Activated CD8-positive, alpha-beta memory T cell treated with anti-CD3 and anti-CD28 coated beads, Interleukin-2, amount 50 U/mL, for 1 hour (primary cell): ENCODE measurements around the gene DUOX2.
A peak's percentile ranks its signal among the peaks of the same experiment; 100 is the strongest.

Source experiments
- DNase-seq: peaks from one replicate; pipeline ENCODE4 v3.0.0-alpha.2; 2020; ENCODE audit errors: extremely low read depth

Gene DUOX2

DNA sequence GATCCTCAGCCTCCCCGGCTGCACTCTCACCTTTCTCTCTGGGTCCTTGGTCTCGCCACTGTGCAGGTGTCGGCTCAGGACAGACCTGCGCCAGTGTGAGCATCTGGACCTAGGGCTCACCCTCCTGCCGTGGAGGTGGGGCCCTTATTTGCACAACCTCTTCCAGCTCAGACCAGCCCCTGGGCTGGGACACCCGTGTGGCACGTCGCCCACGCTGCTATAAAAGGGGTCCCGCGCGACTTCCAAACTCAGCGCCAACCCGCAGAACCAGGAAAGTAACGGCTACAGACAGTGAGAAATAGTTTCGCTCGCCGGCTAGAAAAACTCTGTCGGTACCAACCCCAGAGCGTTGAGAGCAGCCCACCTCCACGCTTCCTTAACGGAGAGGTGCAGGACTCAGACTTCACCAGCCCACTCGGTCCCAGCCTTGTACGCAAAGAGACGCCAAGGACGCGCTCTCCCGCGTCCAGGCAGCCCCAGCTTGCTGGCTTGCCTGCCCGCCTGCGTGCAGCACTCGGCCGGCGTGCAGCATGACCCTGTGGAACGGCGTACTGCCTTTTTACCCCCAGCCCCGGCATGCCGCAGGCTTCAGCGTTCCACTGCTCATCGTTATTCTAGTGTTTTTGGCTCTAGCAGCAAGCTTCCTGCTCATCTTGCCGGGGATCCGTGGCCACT lies at the start of gene DUOX2, which contains the start of gene DUOXA2:
TSS of gene DUOX2 (minus strand) at position 97 of the 675 bp plus-strand sequence. CDS start 761 bp downstream, outside the sequence.
TSS of gene DUOXA2 (plus strand) at position 251 of the 675 bp plus-strand sequence. CDS start at position 531, 280 bp downstream.
- no peak for DNase-seq

DNA sequence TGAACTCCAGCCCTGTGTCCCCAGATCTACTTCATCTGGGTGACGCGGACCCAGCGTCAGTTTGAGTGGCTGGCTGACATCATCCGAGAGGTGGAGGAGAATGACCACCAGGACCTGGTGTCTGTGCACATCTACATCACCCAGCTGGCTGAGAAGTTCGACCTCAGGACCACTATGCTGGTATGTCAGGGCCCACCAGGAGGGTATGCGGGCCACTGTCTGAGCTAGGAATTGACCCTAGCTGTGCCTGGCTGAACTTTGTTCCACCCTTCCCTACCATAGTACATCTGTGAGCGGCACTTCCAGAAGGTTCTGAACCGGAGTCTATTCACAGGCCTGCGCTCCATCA lies 49.5 kb upstream of the DUOX2 start:
- DNase-seq = no peak

DNA sequence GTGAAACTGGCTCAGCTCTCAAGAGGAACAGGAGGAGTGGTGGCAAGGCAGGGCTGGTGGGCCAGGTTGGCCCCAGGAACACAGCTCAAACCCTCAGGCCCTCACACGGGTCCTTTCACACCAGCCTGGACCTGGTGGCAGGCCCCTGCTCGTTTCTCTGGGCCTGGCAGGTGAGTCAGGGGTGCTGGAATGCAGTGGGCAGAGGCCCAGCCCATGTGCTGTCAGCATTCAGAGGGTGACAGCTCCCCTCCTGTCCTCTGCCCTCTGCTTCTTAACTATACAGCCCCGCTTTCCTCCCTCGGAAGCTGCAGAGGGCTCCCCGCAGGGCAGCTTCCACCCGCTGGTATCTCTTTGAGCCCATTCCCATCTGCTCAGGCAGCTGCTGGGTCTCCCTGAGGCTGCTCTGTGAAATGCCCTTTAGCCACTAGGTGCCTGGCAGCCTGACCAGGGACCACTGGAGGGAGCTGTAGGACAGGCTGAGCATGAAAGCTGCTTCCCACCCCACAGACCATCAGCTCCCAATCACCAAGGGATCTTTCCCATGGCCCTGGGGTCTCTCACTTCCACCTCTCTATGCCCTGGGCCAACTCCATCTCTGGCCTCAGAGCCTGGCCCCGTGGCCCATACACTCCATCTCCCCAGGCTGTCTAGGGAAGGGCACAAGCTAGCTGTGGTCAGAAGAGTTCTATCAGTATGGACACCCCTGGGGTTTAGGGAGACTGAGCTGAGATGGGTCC lies 49.0 kb upstream of the DUOX2 start:
- peak; percentile 13 for DNase-seq

DNA sequence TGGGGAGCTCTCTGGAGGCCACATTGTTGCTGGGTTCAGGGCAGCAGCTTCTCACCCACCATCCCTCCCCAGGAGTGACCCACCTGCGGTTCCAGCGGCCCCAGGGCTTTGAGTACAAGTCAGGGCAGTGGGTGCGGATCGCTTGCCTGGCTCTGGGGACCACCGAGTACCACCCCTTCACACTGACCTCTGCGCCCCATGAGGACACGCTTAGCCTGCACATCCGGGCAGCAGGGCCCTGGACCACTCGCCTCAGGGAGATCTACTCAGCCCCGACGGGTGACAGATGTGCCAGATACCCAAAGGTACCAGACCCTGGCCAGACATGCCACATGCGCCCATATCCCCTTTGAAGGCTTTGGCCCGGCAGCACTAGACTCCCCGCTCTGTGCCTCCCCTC lies 47.7 kb upstream of the DUOX2 start:
- DNase-seq = no peak

DNA sequence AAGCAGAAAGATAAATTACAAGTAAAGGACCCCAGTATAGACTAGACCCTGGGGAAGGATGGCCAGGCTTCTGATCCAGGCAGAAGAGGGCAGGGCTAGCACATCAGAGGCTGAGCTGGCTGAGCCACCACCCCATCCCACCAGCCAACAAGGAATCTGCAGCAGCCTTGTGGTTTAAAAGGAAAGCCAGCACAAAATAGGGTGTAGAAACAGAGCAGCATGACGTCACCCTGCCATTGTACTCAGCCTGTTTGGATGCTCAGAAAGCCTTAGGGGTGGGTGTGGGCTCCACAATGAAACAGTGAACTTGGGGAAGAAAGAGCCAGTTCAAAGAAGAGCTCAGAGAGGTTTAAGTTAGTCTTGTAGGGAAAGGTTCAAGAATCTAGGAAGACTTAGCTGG lies 44.0 kb upstream of the DUOX2 start:
- no peak for DNase-seq

DNA sequence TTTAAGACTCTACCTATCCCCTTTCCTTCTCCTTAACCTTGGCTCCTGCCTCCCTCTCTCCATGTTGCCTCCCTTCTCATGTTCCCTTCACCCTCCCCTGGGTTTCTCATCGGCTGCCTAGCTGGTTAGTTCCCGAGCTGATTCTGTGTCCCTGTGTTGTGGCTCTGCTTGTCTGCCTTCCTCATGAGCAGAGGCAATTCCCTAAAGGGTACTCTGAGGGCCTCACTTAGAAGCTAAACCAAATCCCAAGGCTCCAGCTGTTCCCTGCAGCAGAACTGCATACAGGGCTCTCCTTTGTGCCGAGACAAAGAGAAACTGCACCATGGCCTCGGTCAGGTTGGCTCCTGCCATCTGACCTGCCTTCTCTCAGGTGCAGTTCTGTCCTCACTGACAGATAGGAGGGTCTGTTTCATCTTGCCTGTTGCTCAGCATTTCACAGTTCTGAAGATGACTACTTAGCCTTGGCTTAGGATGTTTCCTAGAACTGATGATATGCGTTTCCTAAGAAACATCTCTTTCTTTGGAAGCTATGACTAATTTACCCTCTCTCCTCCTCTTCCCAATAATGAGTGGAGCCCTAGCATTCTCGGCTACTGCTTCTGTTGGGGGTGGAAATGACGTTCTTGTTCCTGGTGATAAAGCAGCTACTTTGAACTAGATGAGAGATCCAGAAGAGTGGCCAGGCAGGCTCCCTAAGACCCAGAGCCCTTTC lies 42.9 kb upstream of the DUOX2 start:
- DNase-seq = no peak

DNA sequence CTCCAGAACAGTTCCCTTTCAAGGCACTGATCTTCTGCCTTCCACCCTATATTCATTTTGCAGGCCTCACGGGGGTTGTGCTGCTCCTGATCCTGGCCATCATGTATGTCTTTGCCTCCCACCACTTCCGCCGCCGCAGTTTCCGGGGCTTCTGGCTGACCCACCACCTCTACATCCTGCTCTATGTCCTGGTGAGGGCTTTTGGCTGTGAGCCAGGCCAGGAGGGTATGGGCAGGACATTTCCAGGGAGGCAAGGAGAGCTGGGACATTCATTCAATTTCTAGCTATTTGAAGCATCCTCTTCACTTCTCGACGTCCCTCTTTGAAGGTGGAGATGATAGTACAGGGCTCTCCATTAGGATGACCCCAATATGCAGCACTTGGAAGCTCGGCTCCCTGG lies 41.8 kb upstream of the DUOX2 start:
- DNase-seq = no peak

DNA sequence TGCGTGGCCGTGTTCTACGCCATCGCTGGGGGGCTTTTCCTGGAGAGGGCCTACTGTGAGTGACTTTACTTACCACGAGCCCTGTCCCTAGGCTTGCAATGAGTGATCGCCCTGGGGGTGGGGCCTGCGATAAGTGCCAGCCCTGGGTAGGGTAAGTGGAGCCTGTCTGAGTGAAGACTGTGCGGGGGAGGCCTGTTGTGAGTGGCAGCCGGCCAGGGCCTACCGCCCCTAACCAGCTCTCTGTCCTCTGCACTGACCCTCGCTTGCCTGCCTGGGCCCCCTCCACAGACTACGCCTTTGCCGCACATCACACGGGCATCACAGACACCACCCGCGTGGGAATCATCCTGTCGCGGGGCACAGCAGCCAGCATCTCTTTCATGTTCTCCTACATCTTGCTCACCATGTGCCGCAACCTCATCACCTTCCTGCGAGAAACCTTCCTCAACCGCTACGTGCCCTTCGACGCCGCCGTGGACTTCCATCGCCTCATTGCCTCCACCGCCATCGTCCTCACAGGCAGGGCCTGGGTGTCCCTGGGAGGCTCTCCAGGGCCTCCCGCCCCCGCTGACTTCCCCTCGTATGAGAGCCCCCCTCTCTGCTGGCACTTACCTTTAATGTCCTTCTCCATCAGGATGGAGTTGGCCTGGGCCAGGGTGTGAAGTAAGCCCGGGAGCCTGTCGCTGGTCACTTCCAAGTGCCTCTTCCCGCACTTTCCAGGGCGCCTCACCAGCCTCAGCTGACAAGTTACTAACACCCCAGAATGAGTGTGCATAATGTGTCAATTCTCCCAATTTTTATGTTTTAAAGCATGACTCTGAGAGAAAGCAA lies 38.2 kb upstream of the DUOX2 start:
- no peak for DNase-seq

DNA sequence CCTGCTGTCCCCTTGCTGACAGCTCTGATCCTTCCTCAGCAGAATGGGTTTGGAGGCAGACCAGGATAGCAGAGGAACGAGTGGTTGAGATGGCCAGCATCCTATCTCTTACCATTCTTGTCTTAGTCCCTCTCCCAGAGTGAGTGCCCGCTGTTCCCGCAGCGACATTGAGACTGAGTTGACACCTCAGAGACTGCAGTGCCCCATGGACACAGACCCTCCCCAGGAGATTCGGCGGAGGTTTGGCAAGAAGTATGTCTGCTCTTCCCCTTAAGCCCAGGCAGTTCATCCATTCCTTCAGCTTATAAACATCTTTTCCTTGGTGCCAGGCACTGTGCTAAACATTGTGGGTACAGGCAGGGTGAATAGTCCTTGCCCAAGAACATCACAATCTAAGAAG lies 37.0 kb upstream of the DUOX2 start:
- no peak for DNase-seq

DNA sequence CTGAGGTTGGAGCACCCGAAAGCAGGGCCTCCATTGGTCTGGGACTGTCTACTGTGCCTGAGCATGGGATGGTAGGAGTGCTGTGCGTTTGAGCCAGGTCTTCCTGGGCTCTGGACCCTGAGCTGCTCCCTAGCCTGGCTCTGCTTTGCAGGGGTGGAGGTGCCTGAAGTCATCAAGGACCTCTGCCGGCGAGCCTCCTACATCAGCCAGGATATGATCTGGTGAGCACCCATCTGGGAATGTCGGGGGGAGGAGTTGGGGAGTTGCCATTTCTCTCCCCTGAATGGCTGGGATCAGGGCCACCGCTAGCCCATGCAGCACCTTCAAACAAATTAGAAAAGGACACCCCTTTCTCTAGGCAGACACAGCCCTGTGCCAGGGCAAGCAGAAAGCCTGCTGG lies 36.5 kb upstream of the DUOX2 start:
- no peak for DNase-seq

DNA sequence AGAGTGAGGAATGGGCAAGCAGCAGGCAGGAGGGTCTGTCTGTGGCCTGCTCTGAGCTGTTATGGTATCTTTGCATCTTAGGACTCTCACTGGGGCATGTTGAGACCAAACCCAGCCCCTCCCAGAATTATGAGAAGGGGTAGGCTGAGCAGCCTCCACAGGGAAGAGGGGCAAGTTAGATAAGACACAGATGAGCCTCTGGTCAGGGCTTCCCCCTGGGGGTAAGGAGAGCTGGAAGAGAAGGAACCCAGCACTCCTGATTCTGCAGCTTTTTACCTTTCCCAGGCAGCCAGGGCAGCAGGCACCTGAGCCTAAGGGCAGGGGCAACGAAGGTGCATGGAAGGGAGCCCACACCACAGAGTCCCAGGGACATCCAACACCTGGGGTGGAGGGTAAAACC lies 35.1 kb upstream of the DUOX2 start:
- DNase-seq = no peak

DNA sequence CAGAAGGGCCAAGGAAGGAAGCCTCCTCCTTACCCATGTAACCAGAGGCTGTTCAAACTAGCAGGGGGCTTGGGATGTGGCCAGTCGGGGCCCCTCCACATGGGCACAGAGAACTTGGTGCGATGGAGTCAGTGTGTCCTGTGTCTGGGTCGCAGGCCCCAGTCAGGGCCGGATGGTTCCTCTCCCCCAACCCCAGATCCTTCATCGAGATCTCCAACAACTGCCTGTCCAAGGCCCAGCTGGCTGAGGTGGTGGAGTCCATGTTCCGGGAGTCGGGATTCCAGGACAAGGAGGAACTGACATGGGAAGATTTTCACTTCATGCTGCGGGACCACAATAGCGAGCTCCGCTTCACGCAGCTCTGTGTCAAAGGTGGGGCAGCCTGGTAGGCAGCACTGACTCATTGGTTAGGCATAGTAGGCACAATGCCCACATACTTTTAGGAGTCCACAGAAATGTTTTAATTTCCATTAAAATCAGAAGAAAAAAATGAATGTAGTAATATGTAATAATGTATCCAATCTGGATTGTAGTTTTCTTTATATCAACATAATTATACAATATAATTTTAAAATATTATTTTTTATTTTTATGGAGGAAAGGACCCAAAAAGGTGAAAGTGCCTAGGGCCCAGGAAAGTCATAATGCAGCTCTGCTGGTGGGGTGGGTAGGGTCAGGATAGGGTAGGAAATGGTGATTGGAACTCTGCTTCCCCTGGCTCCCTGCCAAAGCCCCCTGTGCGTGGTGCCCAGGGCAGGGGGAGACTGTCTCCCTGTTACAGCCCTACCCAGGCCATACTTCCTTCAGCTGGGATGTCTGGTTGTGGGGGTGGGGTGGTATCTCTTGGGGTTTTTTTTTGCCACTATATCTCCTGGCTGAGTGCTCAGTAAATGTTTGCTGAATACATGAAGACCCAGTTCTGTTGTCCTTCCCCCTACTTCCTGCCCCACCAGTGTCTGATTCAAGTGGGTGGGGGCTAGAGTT lies 34.4 kb upstream of the DUOX2 start:
- no peak for DNase-seq

DNA sequence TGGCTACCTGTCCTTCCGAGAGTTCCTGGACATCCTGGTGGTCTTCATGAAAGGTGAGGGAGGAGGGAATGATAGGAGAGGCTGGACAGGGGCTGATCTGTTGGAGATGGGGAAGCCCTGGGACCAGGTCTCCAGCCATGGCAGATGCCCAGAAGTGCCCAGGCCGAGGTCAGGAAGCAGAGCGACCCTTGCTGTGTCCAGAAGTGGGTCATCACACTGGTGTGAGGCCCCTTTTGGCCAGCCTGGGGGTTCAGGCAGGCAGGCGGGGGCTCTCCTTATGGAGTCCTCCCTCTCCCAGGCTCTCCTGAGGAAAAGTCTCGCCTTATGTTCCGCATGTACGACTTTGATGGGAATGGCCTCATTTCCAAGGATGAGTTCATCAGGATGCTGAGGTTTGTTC lies 33.6 kb upstream of the DUOX2 start:
- DNase-seq = no peak

DNA sequence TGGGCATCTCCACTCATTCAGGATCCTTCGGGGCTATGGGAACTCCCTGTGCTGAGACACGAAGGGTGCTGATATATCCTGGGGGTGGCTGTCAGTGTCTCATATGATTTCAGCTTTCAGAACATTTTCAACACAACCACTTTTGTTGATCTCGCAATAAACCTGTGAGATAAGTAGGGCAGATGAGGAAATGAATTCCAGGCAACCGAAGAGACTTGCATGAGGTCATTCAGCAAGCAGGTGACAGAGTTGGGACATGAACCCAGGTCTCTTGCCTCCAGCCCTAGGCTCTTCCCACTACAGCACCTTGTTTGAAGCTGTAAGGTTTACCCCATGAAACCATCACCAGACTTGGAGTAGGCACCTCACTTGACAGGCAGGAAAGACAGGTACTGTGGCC lies 32.4 kb upstream of the DUOX2 start:
- no peak for DNase-seq

DNA sequence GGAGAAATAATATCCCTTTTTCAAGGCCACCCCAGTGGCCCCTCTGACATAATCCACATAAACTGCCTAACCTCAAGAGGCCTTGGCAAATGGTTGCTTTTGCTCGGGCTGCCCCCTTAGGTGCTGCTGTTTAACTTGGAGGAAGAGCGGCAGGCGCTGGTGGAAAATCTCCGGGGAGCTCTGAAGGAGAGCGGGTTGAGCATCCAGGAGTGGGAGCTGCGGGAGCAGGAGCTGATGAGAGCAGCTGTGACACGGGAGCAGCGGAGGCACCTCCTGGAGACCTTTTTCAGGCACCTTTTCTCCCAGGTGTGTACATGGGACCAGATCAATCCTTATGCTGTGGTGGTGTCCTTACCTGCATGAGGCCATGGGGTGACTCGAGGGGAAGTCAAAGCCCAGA lies 30.8 kb upstream of the DUOX2 start:
- DNase-seq = no peak

DNA sequence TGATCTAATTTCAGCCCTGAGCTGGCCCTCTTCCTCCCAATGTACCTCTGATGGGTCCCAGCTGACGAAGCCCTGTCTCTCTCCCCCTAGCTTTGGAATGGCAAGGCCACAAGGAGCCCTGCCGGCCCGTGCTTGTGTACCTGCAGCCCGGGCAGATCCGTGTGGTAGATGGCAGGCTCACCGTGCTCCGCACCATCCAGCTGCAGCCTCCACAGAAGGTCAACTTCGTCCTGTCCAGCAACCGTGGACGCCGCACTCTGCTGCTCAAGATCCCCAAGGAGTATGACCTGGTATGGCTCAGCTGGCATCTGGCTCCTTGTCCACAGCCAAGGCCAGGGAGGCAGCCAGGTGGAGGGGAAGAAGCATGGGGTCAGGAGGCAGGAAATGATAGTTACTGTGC lies 30.0 kb upstream of the DUOX2 start:
- no peak for DNase-seq

DNA sequence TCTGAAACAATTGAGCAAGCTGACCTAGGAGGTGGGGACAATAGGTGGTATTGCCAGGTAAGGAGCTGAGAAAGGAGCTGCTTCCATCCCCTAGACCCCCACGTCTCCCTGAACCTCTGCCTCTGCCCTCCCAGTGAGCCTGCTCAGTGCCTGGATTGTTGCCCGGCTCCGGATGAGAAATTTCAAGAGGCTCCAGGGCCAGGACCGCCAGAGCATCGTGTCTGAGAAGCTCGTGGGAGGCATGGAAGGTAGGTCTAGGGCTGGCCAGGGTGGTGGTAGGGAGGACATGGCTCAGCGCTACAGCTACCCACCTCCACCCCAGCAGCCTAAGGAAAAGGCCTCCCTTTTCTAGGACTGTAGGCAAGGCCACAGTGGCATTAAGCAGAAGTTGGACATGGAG lies 29.1 kb upstream of the DUOX2 start:
- no peak for DNase-seq

DNA sequence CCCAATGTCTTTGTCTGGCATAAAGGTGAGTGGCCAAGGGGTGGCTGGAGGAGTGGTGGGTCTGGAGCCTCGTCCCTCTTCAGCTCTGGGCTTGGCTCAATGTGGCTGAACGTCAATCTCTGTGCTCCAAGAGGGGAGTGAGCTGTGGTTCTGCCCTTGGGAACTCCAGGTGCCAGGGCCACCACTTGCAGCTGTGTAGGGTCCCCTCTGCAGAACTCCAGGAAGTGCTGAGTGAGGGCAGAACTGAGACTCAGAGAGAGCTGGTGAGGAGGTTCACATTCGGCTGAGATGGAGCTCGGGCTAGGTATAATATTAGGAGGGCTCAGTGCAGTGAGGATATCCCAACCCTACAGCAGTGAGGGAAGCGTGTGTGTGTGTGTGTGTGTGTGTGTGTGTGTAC lies 27.4 kb upstream of the DUOX2 start:
- DNase-seq = no peak

DNA sequence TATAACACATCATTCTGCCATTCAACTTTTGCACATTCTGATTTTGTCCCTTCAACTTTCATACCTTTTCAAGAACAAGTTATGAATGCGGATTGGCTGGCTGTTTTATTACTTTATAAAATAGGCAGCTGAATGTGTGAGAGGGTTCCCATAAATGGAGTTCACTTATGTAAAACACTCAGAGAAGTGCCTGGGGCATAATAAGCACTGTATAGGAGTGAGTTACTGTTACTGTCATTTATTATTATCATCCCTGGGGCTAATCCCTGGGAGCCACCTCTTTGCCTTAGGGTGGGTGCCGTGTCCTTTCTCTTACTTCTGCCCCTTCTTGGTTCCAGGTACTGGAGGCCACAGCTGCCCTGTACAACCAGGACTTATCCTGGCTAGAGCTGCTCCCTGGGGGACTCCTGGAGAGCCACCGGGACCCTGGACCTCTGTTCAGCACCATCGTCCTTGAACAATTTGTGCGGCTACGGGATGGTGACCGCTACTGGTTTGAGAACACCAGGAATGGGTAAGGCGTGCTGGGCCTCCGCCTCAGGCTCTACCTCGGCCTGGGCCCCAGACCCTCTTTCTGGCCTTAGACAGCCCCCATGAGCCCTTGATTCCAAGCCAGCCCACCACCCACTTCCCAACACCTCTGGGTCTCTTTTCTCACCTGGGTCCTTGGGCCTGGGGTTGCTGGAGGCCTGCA lies 26.7 kb upstream of the DUOX2 start:
- no peak for DNase-seq

DNA sequence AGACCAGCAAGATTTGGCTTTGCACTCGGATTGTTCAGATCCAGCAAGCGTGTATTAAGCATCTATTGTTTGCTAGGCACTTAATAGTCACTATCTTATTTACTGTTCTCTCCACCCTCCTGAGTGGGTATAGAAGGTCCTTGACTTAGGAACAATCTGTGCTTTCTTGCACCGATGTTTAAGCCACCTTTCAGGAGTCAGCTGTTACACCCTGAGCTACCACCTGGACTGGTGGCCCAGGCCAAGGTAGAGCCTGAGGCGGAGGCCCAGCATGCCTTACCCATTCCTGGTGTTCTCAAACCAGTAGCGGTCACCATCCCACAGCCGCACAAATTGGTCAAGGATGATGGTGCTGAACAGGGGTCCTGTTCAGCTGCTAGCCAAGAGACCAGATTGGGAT lies 25.8 kb upstream of the DUOX2 start:
- DNase-seq = no peak
